HL-60 (cell line): Measurements from ENCODE around the gene ANKRD55.

Experiments
- DNase-seq, 2 experiments: peaks; one replicate each; pipeline ENCODE4 v3.0.0-alpha.2; 2010 to 2020; ENCODE audit warnings: low read depth in 1 of 2, low spot score in 1 of 2
- H3K27ac ChIP-seq: fragments of 250-450 bp; sonication (Bioruptor Pico); replicated peaks from 2 replicates; pipeline ENCODE4 v1.5.1; 2020; ENCODE audit warnings: mild to moderate bottlenecking, moderate library complexity
- H3K27me3 ChIP-seq: fragments of 250-450 bp; sonication (Bioruptor Pico); 2 replicates; pipeline ENCODE4 v1.5.1; 2021; ENCODE audit warnings: mild to moderate bottlenecking, moderate library complexity; ENCODE audit not compliant: insufficient read depth, poor library complexity, severe bottlenecking
- H3K4me3 ChIP-seq: replicated peaks from 2 replicates; pipeline ENCODE4 v1.5.1; 2011; ENCODE audit warnings: mild to moderate bottlenecking, control low read depth, low read length; ENCODE audit not compliant: insufficient read depth
- CTCF ChIP-seq: IDR thresholded peaks from one replicate; pipeline ENCODE4 v1.5.1; 2011; ENCODE audit warnings: low read length, control low read depth, inconsistent platforms; ENCODE audit not compliant: insufficient read depth
- GABPA ChIP-seq: IDR thresholded peaks from 2 replicates; pipeline ENCODE4 v1.6.1; 2012; ENCODE audit warnings: low read depth
- POLR2AphosphoS5 ChIP-seq: IDR thresholded peaks from 2 replicates; pipeline ENCODE4 v1.6.1; 2012; ENCODE audit warnings: low read depth
- REST ChIP-seq: IDR thresholded peaks from 2 replicates; pipeline ENCODE4 v1.6.1; 2012; ENCODE audit warnings: low read depth; ENCODE audit not compliant: insufficient replicate concordance
- SPI1 ChIP-seq: IDR thresholded peaks from 2 replicates; pipeline ENCODE4 v1.6.1; 2012; ENCODE audit warnings: low read depth, mild to moderate bottlenecking, borderline replicate concordance

ANKRD55 gene

GRCh38 chr5:56253924-56254323, 20.8 kb upstream of the ANKRD55 start:
- Histone ChIP-seq H3K27ac (no peak overlapping the region), H3K4me3 (no peak overlapping the region), H3K27me3 (no peaks in the 10 kb centered on the region)
- TF ChIP-seq GABPA: no peak
- no peak for TF ChIP-seq SPI1
- TF ChIP-seq CTCF: no peak
- no peak for TF ChIP-seq REST
- TF ChIP-seq POLR2AphosphoS5: no peak
- no peak for DNase-seq

GRCh38 chr5:56253126-56253525, 20.0 kb upstream of the ANKRD55 start:
- no peak for TF ChIP-seq GABPA
- TF ChIP-seq POLR2AphosphoS5: no peak
- TF ChIP-seq CTCF: no peak
- no peak for TF ChIP-seq REST
- no peak for TF ChIP-seq SPI1
- no peak for DNase-seq

GRCh38 chr5:56251918-56252553, 18.9 kb upstream of the ANKRD55 start:
- no peaks in the 10 kb centered on the region for H3K27me3 ChIP-seq
- no peak overlapping the region for H3K4me3 ChIP-seq
- no peak overlapping the region for H3K27ac ChIP-seq
- no peak for DNase-seq
- TF ChIP-seq POLR2AphosphoS5 (no peak), REST (no peak), SPI1 (no peak), CTCF (no peak), GABPA (no peak)

More at GRCh38 chr5:56253126-56253525, 20.0 kb upstream of the ANKRD55 start:
- Histone ChIP-seq H3K27ac (no peak overlapping the region), H3K27me3 (no peaks in the 10 kb centered on the region), H3K4me3 (no peak overlapping the region)
